Transverse colon (tissue), 4 donors: Measurements from ENCODE around the gene SIDT2. TPM values are rescaled to one million over a fixed set of nuclear protein-coding genes. Genes with fewer than 3 reads are reported as not detected.
A peak's percentile ranks its signal among the peaks of the same experiment; 100 is the strongest.

Experiments used
- DNase-seq: peaks from one replicate; pipeline ENCODE4 v3.0.0-alpha.2; 2019
- H3K27ac ChIP-seq, 4 donors: fragments of 200-600 bp; sonication (generic); 2 replicates each; pipeline ENCODE4 v1.5.1; 2016 to 2018; ENCODE audit warnings: inconsistent platforms in 4 of 4
- H3K27me3 ChIP-seq: fragments of 200-600 bp; sonication (generic); 2 replicates; pipeline ENCODE4 v1.5.1; 2017; ENCODE audit warnings: inconsistent platforms
- H3K36me3 ChIP-seq, 4 donors: fragments of 200-600 bp; sonication (generic); 2 replicates each; pipeline ENCODE4 v1.5.1; 2017 to 2019; ENCODE audit warnings: inconsistent platforms in 4 of 4
- H3K4me1 ChIP-seq, 4 donors: fragments of 200-600 bp; sonication (generic); 2 replicates each; pipeline ENCODE4 v1.5.1; 2017 to 2020; ENCODE audit warnings: inconsistent platforms in 4 of 4
- H3K4me3 ChIP-seq, 4 donors: fragments of 200-600 bp; sonication (generic); 1 replicate in 1 of 4; 2 replicates in 3 of 4; pipeline versions ENCODE4 v1.5.1 to v1.6.1; 2017 to 2019; ENCODE audit warnings: inconsistent platforms in 4 of 4
- H3K9me3 ChIP-seq, 2 donors: fragments of 200-600 bp; sonication (generic); 2 replicates each; pipeline ENCODE4 v1.5.1; 2017 to 2019; ENCODE audit warnings: inconsistent platforms in 2 of 2
- EP300 ChIP-seq: sonication (generic); formaldehyde crosslinking; IDR thresholded peaks from one replicate; pipeline ENCODE4 v1.6.1; 2017; ENCODE audit warnings: antibody characterized with exemption, low read depth
- POLR2A ChIP-seq: fragments of 450-650 bp; IDR thresholded peaks from one replicate; pipeline ENCODE4 v1.6.1; 2016; ENCODE audit warnings: antibody characterized with exemption, mild to moderate bottlenecking, moderate library complexity
- POLR2AphosphoS5 ChIP-seq, 3 donors: sonication (generic); formaldehyde crosslinking; IDR thresholded peaks; one replicate each; pipeline ENCODE4 v1.6.1; 2016; ENCODE audit warnings: antibody characterized with exemption in 3 of 3
- WGBS, 2 donors: methylation state at CpG; one replicate each; pipeline ENCODE4 v1.1.5; 2018; ENCODE audit warnings: low coverage in 1 of 2; 5-methylcytosine and 5-hydroxymethylcytosine counted together
- in situ Hi-C, 4 donors: fragments of 200-750 bp; cut with MboI; loops; one replicate each; pipeline versions ENCODE4 v1.15.0 to v1.15.1; 2017; ENCODE audit warnings: low sequenced_read_pairs in 3 of 4, low pct_ligation_motif_present in 1 of 4, low pct_unique_long_range_greater_than_20kb in 1 of 4
- intact Hi-C: fragments of 100-400 bp; cut with DNase I; formaldehyde crosslinking; loops from one replicate; pipeline ENCODE4 v1.15.1; 2023; ENCODE audit warnings: low total_unique reads
- total RNA-seq, 4 donors: library from RNA; depleted of rRNA; stranded (reverse); fragments of >200 nt; gene quantifications; one replicate each; pipeline ENCODE4 v1.1.0, GENCODE V29; 2016
- TF ChIP-seq, protein P1 (sequence below), 5 experiments: fragments of 200-600 bp in 3 of 5; fragments of 450-650 bp in 2 of 5; sonication (generic) in 3 of 5; IDR thresholded peaks; 1 replicate in 2 of 5; 2 replicates in 3 of 5; pipeline ENCODE4 v1.5.1; 2016 to 2017; ENCODE audit warnings: antibody characterized with exemption in 5 of 5, inconsistent platforms in 3 of 5, mild to moderate bottlenecking in 2 of 5, moderate library complexity in 1 of 5

The SIDT2 gene
- total RNA-seq, 4 donors from 2014 or later, result 68.1 to 95.0 (median 78.2) TPM

DNA sequence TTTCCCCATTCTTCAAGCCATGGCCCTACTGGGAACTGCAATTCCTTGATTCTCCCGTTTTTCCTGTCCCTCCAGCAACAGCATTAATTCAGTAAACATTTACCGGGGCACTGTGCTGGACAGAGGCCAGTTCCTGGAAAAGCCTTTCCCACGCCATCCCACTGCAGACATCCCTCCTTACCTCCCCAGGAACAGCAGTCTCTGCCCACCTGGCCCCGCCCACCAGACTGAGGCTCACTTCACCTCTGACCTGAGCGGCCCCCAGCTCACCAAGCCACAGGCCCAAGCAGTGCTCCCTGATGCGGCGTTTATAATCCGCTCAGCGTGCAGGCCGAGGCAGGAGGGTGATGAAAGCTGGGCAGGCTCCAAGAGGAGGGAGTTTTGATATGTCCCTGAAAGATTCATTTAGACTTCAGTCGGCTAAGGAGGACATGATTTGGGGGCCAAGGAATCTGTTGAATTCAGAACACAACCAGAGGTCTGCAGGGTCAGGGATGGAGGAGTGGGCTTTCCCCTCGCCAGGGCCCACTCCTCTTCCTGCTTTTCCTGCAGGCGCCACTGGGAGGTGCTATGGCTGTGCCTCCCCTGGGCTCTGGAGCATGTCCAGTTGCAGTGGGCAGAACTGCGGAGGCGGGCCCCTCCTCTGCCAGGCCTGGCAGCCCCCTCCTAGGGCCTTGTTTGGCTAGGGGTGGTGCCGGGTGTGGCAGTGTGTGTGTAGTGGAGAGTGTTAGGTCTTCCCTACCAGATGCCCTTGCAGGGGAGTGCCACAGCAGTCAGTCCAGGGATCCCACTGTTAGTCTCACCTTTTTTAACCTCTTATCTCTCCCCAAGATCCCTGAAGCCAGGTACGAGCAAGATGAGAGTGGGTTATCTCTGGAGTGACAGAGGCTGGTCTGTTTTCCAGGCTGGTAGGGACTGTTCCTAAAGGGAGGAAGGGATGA is 19.2 kb downstream of the SIDT2 start:
- Histone ChIP-seq H3K27me3 (no peaks in the 10 kb centered on the region), H3K4me1 (peaks cover 11 to 38% (median 25%) of the 10 kb centered on the region in 4 donors), H3K27ac (peak overlapping the region; percentile 84 to 96 (median 88)), H3K36me3 (peaks cover 0 to 11% (median 0%) of the 10 kb centered on the region in 4 donors), H3K9me3 (no peaks in the 10 kb centered on the region), H3K4me3 (peak overlapping the region in 3 of 4 donors; percentile 8 to 47 (median 43))
- 51% methylated on average over 15 of the region's 17 CpGs; no CpG with 5 or more reads in 1 of the 2 donors for WGBS, 2 donors
- peak; percentile 71 for DNase-seq
- TF ChIP-seq, protein P1, sequence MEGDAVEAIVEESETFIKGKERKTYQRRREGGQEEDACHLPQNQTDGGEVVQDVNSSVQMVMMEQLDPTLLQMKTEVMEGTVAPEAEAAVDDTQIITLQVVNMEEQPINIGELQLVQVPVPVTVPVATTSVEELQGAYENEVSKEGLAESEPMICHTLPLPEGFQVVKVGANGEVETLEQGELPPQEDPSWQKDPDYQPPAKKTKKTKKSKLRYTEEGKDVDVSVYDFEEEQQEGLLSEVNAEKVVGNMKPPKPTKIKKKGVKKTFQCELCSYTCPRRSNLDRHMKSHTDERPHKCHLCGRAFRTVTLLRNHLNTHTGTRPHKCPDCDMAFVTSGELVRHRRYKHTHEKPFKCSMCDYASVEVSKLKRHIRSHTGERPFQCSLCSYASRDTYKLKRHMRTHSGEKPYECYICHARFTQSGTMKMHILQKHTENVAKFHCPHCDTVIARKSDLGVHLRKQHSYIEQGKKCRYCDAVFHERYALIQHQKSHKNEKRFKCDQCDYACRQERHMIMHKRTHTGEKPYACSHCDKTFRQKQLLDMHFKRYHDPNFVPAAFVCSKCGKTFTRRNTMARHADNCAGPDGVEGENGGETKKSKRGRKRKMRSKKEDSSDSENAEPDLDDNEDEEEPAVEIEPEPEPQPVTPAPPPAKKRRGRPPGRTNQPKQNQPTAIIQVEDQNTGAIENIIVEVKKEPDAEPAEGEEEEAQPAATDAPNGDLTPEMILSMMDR (IDR thresholded peaks at IDR 0.05), result peak; percentile 54 to 83 (median 70)
- TF ChIP-seq EP300, result no peak
- peak; percentile 32 for TF ChIP-seq POLR2A
- peak; percentile 21 to 76 (median 66) for TF ChIP-seq POLR2AphosphoS5 (IDR thresholded peaks at IDR 0.05)
- in situ Hi-C loops (no loop called here), intact Hi-C loops (loop anchor here (1.0 kb wide), 1 partner anchor 26 kb away; no protein-coding TSS in a partner anchor)

DNA sequence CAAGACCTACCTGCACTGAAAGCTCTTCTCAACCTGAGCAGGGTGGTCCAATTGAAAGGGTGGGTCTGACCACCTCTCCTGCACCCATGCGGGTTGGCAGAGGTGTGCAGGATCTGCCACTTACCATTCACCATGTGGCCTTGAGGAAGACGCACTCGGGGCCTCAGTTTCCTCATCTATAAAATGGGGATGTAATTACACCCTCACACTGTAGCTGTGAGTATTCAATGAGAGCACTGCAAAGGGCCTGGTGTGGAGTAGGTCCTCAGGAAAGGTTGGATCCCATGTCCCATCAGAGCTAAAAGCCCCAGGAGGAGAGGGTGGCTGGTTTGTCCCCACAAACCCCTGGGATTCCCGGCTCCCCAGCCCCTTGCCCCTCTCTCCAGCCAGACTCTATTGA is 20.1 kb downstream of the SIDT2 start:
- 68% methylated on average over 4 of the region's 4 CpGs; no CpG with 5 or more reads in 1 of the 2 donors for WGBS, 2 donors
- H3K27ac ChIP-seq, result peak overlapping the region; percentile 84 to 96 (median 88)
- peaks cover 11 to 40% (median 25%) of the 10 kb centered on the region in 4 donors for H3K4me1 ChIP-seq
- no peak for DNase-seq
- TF ChIP-seq EP300, result no peak
- TF ChIP-seq POLR2A, result no peak
- TF ChIP-seq, protein P1 (IDR thresholded peaks at IDR 0.05), result no peak
- TF ChIP-seq POLR2AphosphoS5 (IDR thresholded peaks at IDR 0.05), result no peak
- intact Hi-C loops, result loop anchor here (1.0 kb wide), 1 partner anchor 25 kb away; no protein-coding TSS in a partner anchor
- H3K27me3 ChIP-seq, result no peaks in the 10 kb centered on the region
- H3K36me3 ChIP-seq, result peaks cover 0 to 8% (median 0%) of the 10 kb centered on the region in 4 donors
- H3K9me3 ChIP-seq, result no peaks in the 10 kb centered on the region
- H3K4me3 ChIP-seq, result peak overlapping the region in 2 of 4 donors; percentile 43 to 47
- in situ Hi-C loops, result no loop called here

DNA sequence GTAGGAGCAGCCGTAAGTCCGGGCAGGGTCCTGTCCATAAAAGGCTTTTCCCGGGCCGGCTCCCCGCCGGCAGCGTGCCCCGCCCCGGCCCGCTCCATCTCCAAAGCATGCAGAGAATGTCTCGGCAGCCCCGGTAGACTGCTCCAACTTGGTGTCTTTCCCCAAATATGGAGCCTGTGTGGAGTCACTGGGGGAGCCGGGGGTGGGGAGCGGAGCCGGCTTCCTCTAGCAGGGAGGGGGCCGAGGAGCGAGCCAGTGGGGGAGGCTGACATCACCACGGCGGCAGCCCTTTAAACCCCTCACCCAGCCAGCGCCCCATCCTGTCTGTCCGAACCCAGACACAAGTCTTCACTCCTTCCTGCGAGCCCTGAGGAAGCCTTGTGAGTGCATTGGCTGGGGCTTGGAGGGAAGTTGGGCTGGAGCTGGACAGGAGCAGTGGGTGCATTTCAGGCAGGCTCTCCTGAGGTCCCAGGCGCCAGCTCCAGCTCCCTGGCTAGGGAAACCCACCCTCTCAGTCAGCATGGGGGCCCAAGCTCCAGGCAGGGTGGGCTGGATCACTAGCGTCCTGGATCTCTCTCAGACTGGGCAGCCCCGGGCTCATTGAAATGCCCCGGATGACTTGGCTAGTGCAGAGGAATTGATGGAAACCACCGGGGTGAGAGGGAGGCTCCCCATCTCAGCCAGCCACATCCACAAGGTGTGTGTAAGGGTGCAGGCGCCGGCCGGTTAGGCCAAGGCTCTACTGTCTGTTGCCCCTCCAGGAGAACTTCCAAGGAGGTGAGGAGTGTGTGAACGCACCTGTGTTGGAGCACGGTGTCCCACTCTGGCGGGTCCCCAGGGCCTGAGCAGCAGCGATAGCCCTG is 20.7 kb downstream of the SIDT2 start, which contains the start of gene TAGLN:
Gene TAGLN (plus strand): TSS at position 318 of the 863 bp plus-strand sequence. CDS start 3,644 bp downstream, outside the sequence.
- peaks cover 0 to 1% (median 0%) of the 10 kb centered on the region in 4 donors for H3K36me3 ChIP-seq
- TF ChIP-seq POLR2A, result peak; percentile 76
- peak; percentile 87 to 95 (median 91) for TF ChIP-seq POLR2AphosphoS5 (IDR thresholded peaks at IDR 0.05)
- no peak for TF ChIP-seq EP300
- peaks cover 11 to 43% (median 25%) of the 10 kb centered on the region in 4 donors for H3K4me1 ChIP-seq
- in situ Hi-C loops, result no loop called here
- DNase-seq, result peak; percentile 76
- no peaks in the 10 kb centered on the region for H3K9me3 ChIP-seq
- WGBS, 2 donors, result 43% methylated on average over 33 of the region's 34 CpGs; no CpG with 5 or more reads in 1 of the 2 donors
- peak within 1 kb of the TSS; percentile 34 to 55 (median 45) for H3K4me3 ChIP-seq
- intact Hi-C loops, result no loop called here
- peak within 1 kb of the TSS; percentile 84 to 96 (median 88) for H3K27ac ChIP-seq
- no peaks in the 10 kb centered on the region for H3K27me3 ChIP-seq
